Measurements from ENCODE around the gene PDC. TPM values are rescaled to one million over a fixed set of nuclear protein-coding genes. Genes with fewer than 3 reads are reported as not detected.

The PDC gene
- total and polyA plus RNA-seq, 2 donors (not counting 3 experiments of a cell fraction or from before 2014, with no cell fraction given), result not detected

DNA sequence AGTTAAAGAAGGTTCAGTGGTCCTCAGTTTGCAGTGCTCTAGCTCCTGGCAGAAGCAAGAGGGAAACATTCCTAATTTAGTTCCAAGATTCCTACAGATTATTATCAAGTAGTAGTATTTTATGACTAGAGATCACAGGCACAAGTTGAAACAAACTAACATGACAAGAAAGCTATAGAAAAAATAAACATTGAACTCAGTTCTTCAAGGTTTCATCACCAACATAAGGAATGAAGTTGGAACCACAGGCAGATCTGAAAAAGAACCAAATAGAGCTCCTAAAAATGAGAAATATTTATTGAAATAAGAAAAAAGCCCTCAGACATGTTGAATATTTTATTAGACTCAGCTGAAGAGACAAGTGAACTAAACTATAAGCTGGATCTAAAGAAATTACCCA is 40.6 kb downstream of the PDC start:
- Histone ChIP-seq H3K9me1 (replicated peaks; ENCODE audit: control insufficient read depth, extremely low read depth, insufficient read depth, low read length) (no peaks in the 10 kb centered on the region), H3K4me2 (ENCODE audit: insufficient read depth, low read length) (no peak overlapping the region), H3K36me3 (ENCODE audit: control insufficient read depth in 2 of 2, extremely low read depth in 1 of 2, insufficient read depth in 2 of 2, low read length in 2 of 2) (peaks cover 2 to 5% of the 10 kb centered on the region in 2 experiments), H3K4me3 (replicated peaks in 1 of 3; ENCODE audit: insufficient read depth in 1 of 3, low read depth in 1 of 3, low read length in 3 of 3) (no peak overlapping the region), H3K27me3 (ENCODE audit: control insufficient read depth in 2 of 2, insufficient read depth in 2 of 2, low read length in 2 of 2) (no peaks in the 10 kb centered on the region), H3K9ac (replicated peaks; ENCODE audit: extremely low read depth, insufficient read depth, low read length) (no peak overlapping the region), H3K4me1 (ENCODE audit: control insufficient read depth, extremely low read depth, insufficient read depth, low read length) (no peaks in the 10 kb centered on the region), H2AFZ (ENCODE audit: low read depth, low read length) (no peak overlapping the region), H3K79me2 (ENCODE audit: control insufficient read depth, insufficient read depth, low read length) (no peaks in the 10 kb centered on the region), H3K27ac (ENCODE audit: insufficient read depth, low read depth, low read length) (no peak overlapping the region), H3K9me3 (replicated peaks; ENCODE audit: control insufficient read depth, insufficient read depth, low read length) (no peaks in the 10 kb centered on the region), H4K20me1 (replicated peaks; ENCODE audit: control insufficient read depth, extremely low read depth, insufficient read depth, low read length) (no peaks in the 10 kb centered on the region)
- CTCF ChIA-PET, result interaction anchor here (0.6 to 1.4 kb wide), 4 partner anchors 16 to 566 kb away, joined by 3 to 4 read pairs (median 4); no protein-coding TSS in a partner anchor
- TF ChIP-seq GATA2 (IDR thresholded peaks at IDR 0.05; ENCODE audit: insufficient read depth, insufficient read length, low read depth, low read length) (no peak), JUN (IDR thresholded peaks at IDR 0.05; ENCODE audit: borderline replicate concordance, insufficient read depth, insufficient read length, low read depth) (no peak), POLR2A (IDR thresholded peaks at IDR 0.05; ENCODE audit: low read depth, low read length) (no peak), POLR2AphosphoS5 (IDR thresholded peaks at IDR 0.05; ENCODE audit: insufficient read depth, low read depth, low read length) (no peak), FOS (IDR thresholded peaks at IDR 0.05; ENCODE audit: borderline replicate concordance, insufficient read depth, low read length) (no peak), EZH2 (IDR thresholded peaks at IDR 0.05; ENCODE audit: borderline replicate concordance, low read depth, low read length, severe bottlenecking) (no peak), MYC (IDR thresholded peaks at IDR 0.05; ENCODE audit: low read depth, low read length) (no peak)
- TF ChIP-seq, protein P1, sequence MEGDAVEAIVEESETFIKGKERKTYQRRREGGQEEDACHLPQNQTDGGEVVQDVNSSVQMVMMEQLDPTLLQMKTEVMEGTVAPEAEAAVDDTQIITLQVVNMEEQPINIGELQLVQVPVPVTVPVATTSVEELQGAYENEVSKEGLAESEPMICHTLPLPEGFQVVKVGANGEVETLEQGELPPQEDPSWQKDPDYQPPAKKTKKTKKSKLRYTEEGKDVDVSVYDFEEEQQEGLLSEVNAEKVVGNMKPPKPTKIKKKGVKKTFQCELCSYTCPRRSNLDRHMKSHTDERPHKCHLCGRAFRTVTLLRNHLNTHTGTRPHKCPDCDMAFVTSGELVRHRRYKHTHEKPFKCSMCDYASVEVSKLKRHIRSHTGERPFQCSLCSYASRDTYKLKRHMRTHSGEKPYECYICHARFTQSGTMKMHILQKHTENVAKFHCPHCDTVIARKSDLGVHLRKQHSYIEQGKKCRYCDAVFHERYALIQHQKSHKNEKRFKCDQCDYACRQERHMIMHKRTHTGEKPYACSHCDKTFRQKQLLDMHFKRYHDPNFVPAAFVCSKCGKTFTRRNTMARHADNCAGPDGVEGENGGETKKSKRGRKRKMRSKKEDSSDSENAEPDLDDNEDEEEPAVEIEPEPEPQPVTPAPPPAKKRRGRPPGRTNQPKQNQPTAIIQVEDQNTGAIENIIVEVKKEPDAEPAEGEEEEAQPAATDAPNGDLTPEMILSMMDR (IDR thresholded peaks at IDR 0.05; ENCODE audit: extremely low read depth in 1 of 2, insufficient read depth in 1 of 2, low read depth in 1 of 2, low read length in 2 of 2), result no peak
- TF ChIP-seq, protein P2, sequence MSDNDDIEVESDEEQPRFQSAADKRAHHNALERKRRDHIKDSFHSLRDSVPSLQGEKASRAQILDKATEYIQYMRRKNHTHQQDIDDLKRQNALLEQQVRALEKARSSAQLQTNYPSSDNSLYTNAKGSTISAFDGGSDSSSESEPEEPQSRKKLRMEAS (IDR thresholded peaks at IDR 0.05; ENCODE audit: insufficient read depth, insufficient read length), result no peak
- BruUV-seq (replicated peaks), result no TSS peak
- no peak for DNase-seq (ENCODE audit: low read depth, low spot score)
- intact Hi-C loops (cut with micrococcal nuclease) (no loop called here), dilution Hi-C loops (cut with MboI; ENCODE audit: extremely low pct_ligation_motif_present, low sequenced_read_pairs) (no loop called here)
- no peak for FAIRE-seq
- POLR2A ChIA-PET, result no interaction called here

Measured in endothelial cell of umbilical vein (primary cell).